Measurements from ENCODE around the gene DAB2IP. TPM values are rescaled to one million over a fixed set of nuclear protein-coding genes. Genes with fewer than 3 reads are reported as not detected.

The DAB2IP gene
- total RNA-seq, 1 experiment from 2014 or later: 15.2 TPM

- Histone ChIP-seq H3K27ac (ENCODE audit: low read length) (no peak overlapping the region), H3K27me3 (ENCODE audit: low read length) (no peaks in the 10 kb centered on the region), H3K36me3 (ENCODE audit: low read depth, low read length) (no peaks in the 10 kb centered on the region), H3K9me3 (ENCODE audit: low read length) (no peaks in the 10 kb centered on the region), H4K20me1 (ENCODE audit: low read length) (no peaks in the 10 kb centered on the region), H2AFZ (ENCODE audit: low read length) (no peak overlapping the region), H3K9ac (ENCODE audit: low read length) (no peak overlapping the region), H3K4me1 (ENCODE audit: insufficient read depth, low read length) (no peaks in the 10 kb centered on the region), H3K9me2 (replicated peaks; ENCODE audit: low read length) (no peaks in the 10 kb centered on the region), H3F3A (ENCODE audit: low read length, unreplicated experiment) (no peaks in the 10 kb centered on the region), H3K79me2 (ENCODE audit: low read length) (no peaks in the 10 kb centered on the region), H3K4me3 (ENCODE audit: low read length) (no peak overlapping the region), H3K4me2 (ENCODE audit: low read length) (no peak overlapping the region)
- intact Hi-C loops (cut with micrococcal nuclease): no loop called here
- DNase-seq: no peak
- CTCF ChIA-PET: no interaction called here
- no peak for ATAC-seq
- TSS peak; percentile 2 for BruUV-seq (replicated peaks)
- TF ChIP-seq EZH2phosphoT487 (IDR thresholded peaks at IDR 0.05; ENCODE audit: borderline replicate concordance, low read length) (no peak), EZH2 (IDR thresholded peaks at IDR 0.05; ENCODE audit: low read length, unreplicated experiment) (no peak)
- TF ChIP-seq, protein P1, sequence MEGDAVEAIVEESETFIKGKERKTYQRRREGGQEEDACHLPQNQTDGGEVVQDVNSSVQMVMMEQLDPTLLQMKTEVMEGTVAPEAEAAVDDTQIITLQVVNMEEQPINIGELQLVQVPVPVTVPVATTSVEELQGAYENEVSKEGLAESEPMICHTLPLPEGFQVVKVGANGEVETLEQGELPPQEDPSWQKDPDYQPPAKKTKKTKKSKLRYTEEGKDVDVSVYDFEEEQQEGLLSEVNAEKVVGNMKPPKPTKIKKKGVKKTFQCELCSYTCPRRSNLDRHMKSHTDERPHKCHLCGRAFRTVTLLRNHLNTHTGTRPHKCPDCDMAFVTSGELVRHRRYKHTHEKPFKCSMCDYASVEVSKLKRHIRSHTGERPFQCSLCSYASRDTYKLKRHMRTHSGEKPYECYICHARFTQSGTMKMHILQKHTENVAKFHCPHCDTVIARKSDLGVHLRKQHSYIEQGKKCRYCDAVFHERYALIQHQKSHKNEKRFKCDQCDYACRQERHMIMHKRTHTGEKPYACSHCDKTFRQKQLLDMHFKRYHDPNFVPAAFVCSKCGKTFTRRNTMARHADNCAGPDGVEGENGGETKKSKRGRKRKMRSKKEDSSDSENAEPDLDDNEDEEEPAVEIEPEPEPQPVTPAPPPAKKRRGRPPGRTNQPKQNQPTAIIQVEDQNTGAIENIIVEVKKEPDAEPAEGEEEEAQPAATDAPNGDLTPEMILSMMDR (conservative IDR thresholded peaks at IDR 0.05; ENCODE audit: low read depth, low read length): no peak
- POLR2A ChIA-PET (ENCODE audit: unreplicated experiment): no interaction called here
Observed at GRCh38 chr9:121819428-121820231, 168.2 kb downstream of the DAB2IP start.

- BruUV-seq (replicated peaks): no TSS peak
- intact Hi-C loops (cut with micrococcal nuclease): no loop called here
Observed at GRCh38 chr9:121820286-121821005, 169.0 kb downstream of the DAB2IP start.

More at GRCh38 chr9:121820286-121821005, 169.0 kb downstream of the DAB2IP start:
- no peaks in the 10 kb centered on the region for H3F3A ChIP-seq (ENCODE audit: low read length, unreplicated experiment)
- H2AFZ ChIP-seq (ENCODE audit: low read length): no peak overlapping the region
- TF ChIP-seq EZH2 (IDR thresholded peaks at IDR 0.05; ENCODE audit: low read length, unreplicated experiment) (no peak), EZH2phosphoT487 (IDR thresholded peaks at IDR 0.05; ENCODE audit: borderline replicate concordance, low read length) (no peak)
- TF ChIP-seq, protein P1 (conservative IDR thresholded peaks at IDR 0.05; ENCODE audit: low read depth, low read length): no peak
- ATAC-seq (no peak), DNase-seq (no peak)
- no peak overlapping the region for H3K4me3 ChIP-seq (ENCODE audit: low read length)
- no peaks in the 10 kb centered on the region for H3K27me3 ChIP-seq (ENCODE audit: low read length)
- ChIA-PET POLR2A (ENCODE audit: unreplicated experiment) (no interaction called here), CTCF (no interaction called here)
- no peaks in the 10 kb centered on the region for H3K79me2 ChIP-seq (ENCODE audit: low read length)
- no peaks in the 10 kb centered on the region for H3K9me3 ChIP-seq (ENCODE audit: low read length)
- H3K4me1 ChIP-seq (ENCODE audit: insufficient read depth, low read length): no peaks in the 10 kb centered on the region
- H3K27ac ChIP-seq (ENCODE audit: low read length): no peak overlapping the region
- H3K4me2 ChIP-seq (ENCODE audit: low read length): no peak overlapping the region
- no peaks in the 10 kb centered on the region for H3K9me2 ChIP-seq (replicated peaks; ENCODE audit: low read length)
- no peak overlapping the region for H3K9ac ChIP-seq (ENCODE audit: low read length)
- no peaks in the 10 kb centered on the region for H4K20me1 ChIP-seq (ENCODE audit: low read length)
- no peaks in the 10 kb centered on the region for H3K36me3 ChIP-seq (ENCODE audit: low read depth, low read length)

Measured in PC-3 (cell line).